ENCODE data around the gene HSPA14.
"Not testable (repeated sequence)": the region's sequence is repeated elsewhere in the genome, so short reads cannot be mapped to it uniquely, and the experiment has no call there.

HSPA14 gene

DNA sequence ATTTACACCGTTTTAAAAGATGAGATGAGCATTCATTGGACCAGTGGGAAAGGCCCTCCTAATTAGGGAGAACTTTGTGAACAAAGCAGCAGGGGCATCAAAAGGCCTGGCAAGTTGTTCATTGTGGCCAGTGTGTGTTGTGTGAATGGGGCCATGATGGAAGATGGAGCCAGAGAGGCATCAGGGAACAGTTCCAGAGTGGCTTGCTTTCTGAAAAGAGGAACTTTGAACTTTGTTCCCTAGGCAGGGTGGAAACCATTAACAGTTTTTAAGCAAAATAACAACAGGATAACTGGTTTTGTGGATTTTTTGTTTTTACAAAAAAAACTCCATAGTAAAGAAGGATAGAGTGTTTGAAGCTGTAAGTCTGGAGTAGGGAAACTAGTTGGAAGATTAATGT is 53.0 kb downstream of the HSPA14 start:
- DNase-seq: no peak

GRCh38 chr10:14904316-14904732 is 66.2 kb downstream of the HSPA14 start:
- DNase-seq: no peak

DNA sequence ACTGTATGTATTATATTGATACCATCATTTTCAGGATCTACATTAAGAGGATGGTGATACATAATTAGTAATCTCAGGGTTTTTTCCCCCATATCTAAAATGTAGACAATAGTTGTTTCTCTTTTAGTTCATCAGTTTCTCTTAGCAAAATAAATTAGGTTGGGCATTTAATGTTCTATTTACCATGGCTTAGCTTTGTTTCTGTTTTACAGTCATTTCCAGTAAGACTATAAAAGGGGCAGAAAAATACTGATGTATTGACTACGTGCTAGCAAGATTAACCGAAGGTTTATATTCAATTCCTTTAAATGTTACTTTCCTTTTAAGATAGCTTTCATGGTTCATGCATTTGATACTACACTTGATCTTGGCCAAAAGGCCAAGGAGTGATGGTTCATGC is 66.8 kb downstream of the HSPA14 start:
- no peak for DNase-seq

DNA sequence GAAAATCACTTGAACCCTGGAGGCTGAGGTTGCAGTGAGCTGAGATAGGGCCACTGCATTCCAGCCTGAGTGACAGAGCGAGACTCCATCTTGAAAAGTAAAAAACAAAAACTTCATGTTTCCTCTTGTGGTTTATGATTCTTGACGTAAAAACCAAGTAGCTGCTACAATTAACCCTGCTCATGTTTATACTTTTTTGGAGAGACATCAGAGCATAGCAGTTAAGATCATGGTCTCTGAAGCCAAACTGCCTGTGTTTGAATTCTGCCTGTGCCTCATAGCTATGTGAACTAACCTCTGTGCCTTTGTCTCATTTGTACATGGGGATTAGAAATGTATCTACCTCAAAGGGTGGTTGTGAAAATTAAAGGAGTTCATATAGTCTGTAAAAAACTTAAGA is 67.8 kb downstream of the HSPA14 start:
- DNase-seq: no peak

DNA sequence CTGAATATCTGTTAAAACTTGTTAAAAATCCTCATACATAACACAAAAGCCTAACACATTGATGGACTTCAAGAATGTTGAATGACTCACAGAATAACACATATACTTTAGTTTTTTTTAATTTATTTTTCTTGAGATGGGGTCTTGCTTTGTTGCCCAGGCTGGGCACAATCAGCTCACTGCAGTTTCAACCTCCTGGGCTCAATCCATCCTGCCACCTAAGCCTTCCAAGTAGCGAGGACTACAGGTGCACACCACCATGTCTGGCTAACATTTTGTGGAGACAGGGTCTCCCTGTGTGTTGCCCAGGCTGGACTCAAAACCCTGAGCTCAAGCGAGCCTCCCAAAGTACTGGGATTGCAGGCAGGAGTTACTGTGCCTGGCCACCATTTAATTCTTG is 68.7 kb downstream of the HSPA14 start:
- DNase-seq: no peak

- DNase-seq: not testable (repeated sequence)
Measured at GRCh38 chr10:14907591-14907990, 69.5 kb downstream of the HSPA14 start.

GRCh38 chr10:14909101-14909500 is 71.0 kb downstream of the HSPA14 start:
- no peak for DNase-seq

GRCh38 chr10:14910953-14911352 is 72.8 kb downstream of the HSPA14 start:
- DNase-seq: no peak

GRCh38 chr10:14911801-14912200 is 73.7 kb downstream of the HSPA14 start:
- no peak for DNase-seq

- DNase-seq: no peak
Measured at GRCh38 chr10:14916600-14916999, 78.5 kb downstream of the HSPA14 start.

DNA sequence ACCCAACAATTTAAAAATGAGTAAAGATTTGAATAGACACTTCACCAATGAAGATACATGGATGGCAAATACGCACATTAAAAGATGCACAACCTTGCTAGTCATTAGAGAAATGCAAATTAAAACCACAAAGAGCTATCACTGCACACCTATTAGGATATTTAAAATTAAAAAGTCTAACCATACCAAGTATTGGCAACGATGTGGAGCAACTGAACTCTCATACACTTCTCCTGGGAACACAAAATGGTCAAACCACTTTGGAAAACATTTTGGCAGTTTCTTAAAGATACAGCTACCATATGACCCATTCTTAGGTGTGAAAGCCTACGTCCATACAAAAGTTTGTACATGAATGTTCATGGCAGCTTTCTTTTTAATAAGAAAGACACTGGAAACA is 79.7 kb downstream of the HSPA14 start:
- no peak for DNase-seq

GRCh38 chr10:14918964-14919363 is 80.9 kb downstream of the HSPA14 start:
- DNase-seq: no peak

Data from activated CD4-positive, CD25-positive, alpha-beta regulatory T cell treated with anti-CD3 and anti-CD28 coated beads, Interleukin-2, amount 50 U/mL, for 72 hours (primary cell).